K562 (cell line): ENCODE measurements around the gene IL4I1. TPM values are rescaled to one million over a fixed set of nuclear protein-coding genes. Genes with fewer than 3 reads are reported as not detected.

ENCODE experiments used
- ARID1B ChIP-seq: fragments of 450-650 bp; IDR thresholded peaks from 2 replicates; pipeline ENCODE4 v1.6.1; 2016; ENCODE audit warnings: antibody characterized with exemption, mild to moderate bottlenecking, inconsistent platforms
- ATF7 ChIP-seq: fragments of 450-650 bp; IDR thresholded peaks from 2 replicates; pipeline ENCODE4 v1.7.1; 2014; ENCODE audit warnings: mild to moderate bottlenecking, moderate library complexity
- CBFB ChIP-seq: sonication (generic); formaldehyde crosslinking; IDR thresholded peaks from 2 replicates; pipeline ENCODE4 v1.4.0; 2020; ENCODE audit warnings: mild to moderate bottlenecking, missing genetic modification reagents
- DDX20 ChIP-seq: fragments of 450-650 bp; IDR thresholded peaks from 2 replicates; pipeline ENCODE4 v1.6.1; 2016; ENCODE audit warnings: missing genetic modification characterization, low read depth, mild to moderate bottlenecking, missing compliant biosample characterization, moderate library complexity
- GTF2E2 ChIP-seq: fragments of 200-800 bp; sonication (Bioruptor generic); IDR thresholded peaks from 2 replicates; pipeline ENCODE4 v1.6.1; 2016; ENCODE audit warnings: missing genetic modification characterization, missing compliant biosample characterization
- JUNB ChIP-seq: fragments of 450-650 bp; formaldehyde crosslinking; conservative IDR thresholded peaks from 2 replicates; pipeline ENCODE4 v1.4.0; 2020; ENCODE audit warnings: mild to moderate bottlenecking
- MEF2A ChIP-seq: IDR thresholded peaks from 2 replicates; pipeline ENCODE4 v1.6.1; 2011; ENCODE audit warnings: low read depth, mild to moderate bottlenecking, low read length, moderate library complexity; ENCODE audit not compliant: control insufficient read depth
- MXI1 ChIP-seq: IDR thresholded peaks from 2 replicates; pipeline ENCODE4 v1.6.1; 2011; ENCODE audit warnings: low read depth, mild to moderate bottlenecking, improper control_type of control experiment, low read length
- NELFE ChIP-seq: IDR thresholded peaks from 2 replicates; pipeline ENCODE4 v1.6.1; 2011; ENCODE audit warnings: mild to moderate bottlenecking; ENCODE audit not compliant: insufficient read depth, insufficient read length
- NR2C1 ChIP-seq, 2 experiments: fragments of 450-650 bp; IDR thresholded peaks; 2 replicates each; pipeline ENCODE4 v1.6.1; 2017; ENCODE audit warnings: mild to moderate bottlenecking in 2 of 2, antibody characterized with exemption in 1 of 2, inconsistent platforms in 1 of 2, missing compliant biosample characterization in 1 of 2, missing genetic modification characterization in 1 of 2
- POLR2H ChIP-seq: IDR thresholded peaks from 2 replicates; pipeline ENCODE4 v1.6.1; 2016; ENCODE audit warnings: missing genetic modification characterization, low read depth, mild to moderate bottlenecking, control low read depth, missing compliant biosample characterization, moderate library complexity
- SNRNP70 ChIP-seq: fragments of 200-400 bp; formaldehyde crosslinking; optimal IDR thresholded peaks from 2 replicates; pipeline ENCODE3; 2017; ENCODE audit warnings: low read depth, low read length
- SP2 ChIP-seq: IDR thresholded peaks from 2 replicates; pipeline ENCODE4 v1.6.1; 2011; ENCODE audit warnings: mild to moderate bottlenecking, low read depth, low read length, moderate library complexity; ENCODE audit not compliant: poor library complexity, severe bottlenecking; ENCODE audit errors: extremely low read depth
- SRSF3 ChIP-seq: fragments of 200-400 bp; formaldehyde crosslinking; IDR thresholded peaks from 2 replicates; pipeline ENCODE4 v1.6.1; 2016; ENCODE audit warnings: mild to moderate bottlenecking, low read length, moderate library complexity; ENCODE audit not compliant: insufficient read depth
- TCF7 ChIP-seq: sonication (generic); IDR thresholded peaks from 2 replicates; pipeline ENCODE4 v1.6.1; 2016; ENCODE audit warnings: antibody characterized with exemption, borderline replicate concordance
- TCF7L2 ChIP-seq: fragments of 150-350 bp; IDR thresholded peaks from 2 replicates; pipeline ENCODE4 v1.6.1; 2016; ENCODE audit warnings: low read depth, mild to moderate bottlenecking, low read length, moderate library complexity
- TCFL5 ChIP-seq: fragments of 250-450 bp; sonication (Bioruptor Pico); conservative IDR thresholded peaks from 2 replicates; pipeline ENCODE4 v1.6.1; 2021; ENCODE audit warnings: mild to moderate bottlenecking, moderate library complexity, matching md5 sums
- ZNF584 ChIP-seq: fragments of 200-800 bp; sonication (Bioruptor generic); IDR thresholded peaks from 2 replicates; pipeline ENCODE4 v1.6.1; 2016; ENCODE audit warnings: low read depth, mild to moderate bottlenecking, missing genetic modification characterization, missing compliant biosample characterization
- polyA plus RNA-seq, 8 experiments: library from polyadenylated mRNA; depleted of rRNA in 4 of 8; stranded (reverse) in 5 of 8; unstranded in 3 of 8; fragments of >200 nt; fragmentation: Nextera tagmentation in 2 of 8; fragmentation: Illumina TruSeq in 1 of 8; extraction: Ambion mirVana in 2 of 8; extraction: Trizol in 1 of 8; gene quantifications; 2 replicates each; pipeline versions ENCODE4 v1.2.1 to v1.2.3, GENCODE V29; 2011 to 2014; ENCODE audit warnings: inconsistent platforms in 1 of 8, missing spikeins in 1 of 8
- total RNA-seq, 7 experiments: library from RNA; depleted of rRNA in 6 of 7; stranded (reverse); fragments of >200 nt in 6 of 7; fragmentation: Illumina TruSeq in 2 of 7; extraction: Trizol in 2 of 7; gene quantifications; 2 replicates each; pipeline versions ENCODE4 v1.2.1 to v1.2.3, GENCODE V29; 2011 to 2021; ENCODE audit warnings: low replicate concordance in 1 of 7
- TF ChIP-seq, protein P1 (sequence below): fragments of 450-650 bp; IDR thresholded peaks from 2 replicates; pipeline ENCODE4 v1.6.1; 2018; ENCODE audit not compliant: partially characterized antibody
- TF ChIP-seq, protein P2 (sequence below), 2 experiments: fragments of 450-650 bp; IDR thresholded peaks; 2 replicates each; pipeline ENCODE4 v1.6.1; 2016
- TF ChIP-seq, protein P3 (sequence below): fragments of 450-650 bp; formaldehyde crosslinking; conservative IDR thresholded peaks from 2 replicates; pipeline ENCODE4 v1.4.0; 2022; ENCODE audit warnings: mild to moderate bottlenecking, missing genetic modification characterization

Gene IL4I1
- total and polyA plus RNA-seq, 9 of the 15 experiments (the other 6 are each of a cell fraction or from before 2014, with no cell fraction given), result 0.06 to 0.95 (median 0.43) TPM; not detected in 2

DNA sequence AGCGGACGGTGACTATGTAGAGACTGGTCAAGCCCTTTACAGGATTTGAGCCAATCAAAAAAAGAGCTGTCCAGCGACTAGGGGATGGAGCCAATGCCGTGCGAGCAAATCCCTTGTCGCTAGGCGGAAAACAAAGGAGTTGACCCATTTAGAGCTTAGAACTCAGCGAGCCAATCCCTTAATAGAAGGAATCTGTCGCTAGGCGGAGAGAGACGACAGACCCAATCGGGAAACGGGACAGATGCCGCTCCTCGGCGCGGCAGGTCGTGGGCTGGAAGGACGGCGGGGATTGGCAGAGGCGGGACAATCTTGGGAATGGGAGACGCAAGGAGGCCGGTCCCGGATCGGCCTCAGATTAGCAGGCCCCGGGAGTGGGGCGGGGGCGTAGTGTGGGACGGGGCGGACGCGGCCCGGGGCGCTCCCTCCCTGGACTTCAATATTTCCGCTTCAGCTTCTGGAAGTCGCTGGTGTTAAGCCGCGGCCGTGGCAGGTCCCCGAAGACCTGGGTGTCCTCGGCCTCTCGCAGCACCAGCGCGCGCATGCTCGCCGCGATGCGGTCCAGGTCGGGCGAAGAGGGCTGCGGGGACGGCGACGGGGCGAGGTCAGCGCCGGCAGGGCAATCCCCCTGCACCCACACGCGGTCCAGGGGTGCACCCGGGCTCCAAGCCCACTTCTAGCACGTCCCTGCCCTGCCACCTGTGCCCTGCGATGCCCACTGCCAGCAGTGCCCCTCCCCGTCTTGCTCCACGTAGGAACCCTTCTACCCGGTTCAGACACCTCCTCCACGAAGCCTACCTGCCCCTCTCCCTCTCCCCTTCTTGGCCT lies 27.0 kb downstream of the IL4I1 start (continued):
- TF ChIP-seq, protein P1, sequence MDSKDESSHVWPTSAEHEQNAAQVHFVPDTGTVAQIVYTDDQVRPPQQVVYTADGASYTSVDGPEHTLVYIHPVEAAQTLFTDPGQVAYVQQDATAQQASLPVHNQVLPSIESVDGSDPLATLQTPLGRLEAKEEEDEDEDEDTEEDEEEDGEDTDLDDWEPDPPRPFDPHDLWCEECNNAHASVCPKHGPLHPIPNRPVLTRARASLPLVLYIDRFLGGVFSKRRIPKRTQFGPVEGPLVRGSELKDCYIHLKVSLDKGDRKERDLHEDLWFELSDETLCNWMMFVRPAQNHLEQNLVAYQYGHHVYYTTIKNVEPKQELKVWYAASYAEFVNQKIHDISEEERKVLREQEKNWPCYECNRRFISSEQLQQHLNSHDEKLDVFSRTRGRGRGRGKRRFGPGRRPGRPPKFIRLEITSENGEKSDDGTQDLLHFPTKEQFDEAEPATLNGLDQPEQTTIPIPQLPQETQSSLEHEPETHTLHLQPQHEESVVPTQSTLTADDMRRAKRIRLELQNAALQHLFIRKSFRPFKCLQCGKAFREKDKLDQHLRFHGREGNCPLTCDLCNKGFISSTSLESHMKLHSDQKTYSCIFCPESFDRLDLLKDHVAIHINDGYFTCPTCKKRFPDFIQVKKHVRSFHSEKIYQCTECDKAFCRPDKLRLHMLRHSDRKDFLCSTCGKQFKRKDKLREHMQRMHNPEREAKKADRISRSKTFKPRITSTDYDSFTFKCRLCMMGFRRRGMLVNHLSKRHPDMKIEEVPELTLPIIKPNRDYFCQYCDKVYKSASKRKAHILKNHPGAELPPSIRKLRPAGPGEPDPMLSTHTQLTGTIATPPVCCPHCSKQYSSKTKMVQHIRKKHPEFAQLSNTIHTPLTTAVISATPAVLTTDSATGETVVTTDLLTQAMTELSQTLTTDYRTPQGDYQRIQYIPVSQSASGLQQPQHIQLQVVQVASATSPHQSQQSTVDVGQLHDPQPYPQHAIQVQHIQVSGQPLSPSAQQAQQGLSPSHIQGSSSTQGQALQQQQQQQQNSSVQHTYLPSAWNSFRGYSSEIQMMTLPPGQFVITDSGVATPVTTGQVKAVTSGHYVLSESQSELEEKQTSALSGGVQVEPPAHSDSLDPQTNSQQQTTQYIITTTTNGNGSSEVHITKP, result peak; percentile 98
- TF ChIP-seq, protein P2, sequence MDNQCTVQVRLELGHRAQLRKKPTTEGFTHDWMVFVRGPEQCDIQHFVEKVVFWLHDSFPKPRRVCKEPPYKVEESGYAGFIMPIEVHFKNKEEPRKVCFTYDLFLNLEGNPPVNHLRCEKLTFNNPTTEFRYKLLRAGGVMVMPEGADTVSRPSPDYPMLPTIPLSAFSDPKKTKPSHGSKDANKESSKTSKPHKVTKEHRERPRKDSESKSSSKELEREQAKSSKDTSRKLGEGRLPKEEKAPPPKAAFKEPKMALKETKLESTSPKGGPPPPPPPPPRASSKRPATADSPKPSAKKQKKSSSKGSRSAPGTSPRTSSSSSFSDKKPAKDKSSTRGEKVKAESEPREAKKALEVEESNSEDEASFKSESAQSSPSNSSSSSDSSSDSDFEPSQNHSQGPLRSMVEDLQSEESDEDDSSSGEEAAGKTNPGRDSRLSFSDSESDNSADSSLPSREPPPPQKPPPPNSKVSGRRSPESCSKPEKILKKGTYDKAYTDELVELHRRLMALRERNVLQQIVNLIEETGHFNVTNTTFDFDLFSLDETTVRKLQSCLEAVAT (IDR thresholded peaks at IDR 0.05), result peak; percentile 84 to 89; a peak in 3 of 4 replicates
- TF ChIP-seq SP2 (peak; percentile 54), TCFL5 (no peak), DDX20 (tag) (no peak), TCF7L2 (no peak), NELFE (no peak), MXI1 (no peak), MEF2A (no peak), NR2C1 (IDR thresholded peaks at IDR 0.05) (no peak), NR2C1 (tag; IDR thresholded peaks at IDR 0.05) (no peak), POLR2H (peak; percentile 69), JUNB (CRISPR knock-in tag) (no peak), ZNF584 (no peak), SNRNP70 (no peak), CBFB (CRISPR knock-in tag) (peak; percentile 86; the same call in 1 of the 2 replicates), TCF7 (no peak; the same call in 1 of the 2 replicates), SRSF3 (no peak), GTF2E2 (tag) (no peak), ATF7 (peak; percentile 70), ARID1B (no peak; the same call in 1 of the 2 replicates)
- TF ChIP-seq, protein P3, sequence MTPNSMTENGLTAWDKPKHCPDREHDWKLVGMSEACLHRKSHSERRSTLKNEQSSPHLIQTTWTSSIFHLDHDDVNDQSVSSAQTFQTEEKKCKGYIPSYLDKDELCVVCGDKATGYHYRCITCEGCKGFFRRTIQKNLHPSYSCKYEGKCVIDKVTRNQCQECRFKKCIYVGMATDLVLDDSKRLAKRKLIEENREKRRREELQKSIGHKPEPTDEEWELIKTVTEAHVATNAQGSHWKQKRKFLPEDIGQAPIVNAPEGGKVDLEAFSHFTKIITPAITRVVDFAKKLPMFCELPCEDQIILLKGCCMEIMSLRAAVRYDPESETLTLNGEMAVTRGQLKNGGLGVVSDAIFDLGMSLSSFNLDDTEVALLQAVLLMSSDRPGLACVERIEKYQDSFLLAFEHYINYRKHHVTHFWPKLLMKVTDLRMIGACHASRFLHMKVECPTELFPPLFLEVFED, result no peak
